Right ventricle myocardium inferior (tissue), 1 donor: ENCODE data around the gene NAXE. TPM values are rescaled to one million over a fixed set of nuclear protein-coding genes. Genes with fewer than 3 reads are reported as not detected.
A peak's percentile ranks its signal among the peaks of the same experiment; 100 is the strongest.
"Not testable (repeated sequence)": the region's sequence is repeated elsewhere in the genome, so short reads cannot be mapped to it uniquely, and the experiment has no call there.

Experiments used
- ATAC-seq: fragments of 200-7000 bp; cut with Tn5 transposase; one replicate; pipeline ENCODE4 v1.9.1; 2020; ENCODE audit warnings: mild to moderate bottlenecking, moderate library complexity
- DNase-seq: peaks from one replicate; pipeline ENCODE4 v3.0.0; 2021; ENCODE audit errors: missing footprints
- intact Hi-C: fragments of 100-400 bp; cut with DNase I; formaldehyde crosslinking; loops from one replicate; pipeline ENCODE4 v1.11.0; 2022
- total RNA-seq: library from RNA; stranded (reverse); fragmentation: NEBNext Ultra II Directional; extraction: Animal tissue kit (Norgen Biotek cat#: 25700); gene quantifications from one replicate; pipeline ENCODE4 v1.2.1, GENCODE V29; 2021
- donor health status: DM: no; HTN: yes; CAD: no; lungs with severe emphysema.

NAXE gene
- total RNA-seq, 1 donor from 2014 or later, result 116 TPM

GRCh38 chr1:156560585-156561163 lies 30.9 kb upstream of the NAXE start:
- ATAC-seq (peak; percentile 92), DNase-seq (no peak)
- intact Hi-C loops, result no loop called here

GRCh38 chr1:156565519-156565918 lies 26.1 kb upstream of the NAXE start:
- intact Hi-C loops, result no loop called here
- no peak for ATAC-seq
- no peak for DNase-seq

- ATAC-seq, result no peak
- no peak for DNase-seq
- intact Hi-C loops, result no loop called here
Measured at GRCh38 chr1:156566436-156566835, 25.1 kb upstream of the NAXE start.

GRCh38 chr1:156571261-156571852 lies 20.2 kb upstream of the NAXE start:
- no peak for ATAC-seq
- no peak for DNase-seq
- intact Hi-C loops, result no loop called here

GRCh38 chr1:156571919-156572662 lies 19.5 kb upstream of the NAXE start, which contains the start of gene IQGAP3:
TSS of gene IQGAP3 (minus strand) at chr1:156572565. CDS start at chr1:156572529, 36 bp downstream.
- intact Hi-C loops, result no loop called here
- DNase-seq, result peak; percentile 89
- ATAC-seq, result peak; percentile 90

GRCh38 chr1:156572663-156573018 lies 18.9 kb upstream of the NAXE start:
- no peak for DNase-seq
- ATAC-seq, result no peak
- intact Hi-C loops, result no loop called here

- DNase-seq, result no peak
- no peak for ATAC-seq
- intact Hi-C loops, result no loop called here
Measured at GRCh38 chr1:156574039-156574633, 17.4 kb upstream of the NAXE start.

GRCh38 chr1:156577550-156577949 lies 14.0 kb upstream of the NAXE start:
- no peak for DNase-seq
- intact Hi-C loops, result no loop called here
- ATAC-seq, result no peak

- DNase-seq, result no peak
- intact Hi-C loops, result no loop called here
- ATAC-seq, result no peak
Measured at GRCh38 chr1:156578055-156578454, 13.5 kb upstream of the NAXE start.

GRCh38 chr1:156579472-156579871 lies 12.1 kb upstream of the NAXE start, which contains the start of gene TTC24:
TSS of gene TTC24 (plus strand) at chr1:156579723. CDS start at chr1:156581365, 1,642 bp downstream.
- no peak for DNase-seq
- no peak for ATAC-seq
- intact Hi-C loops, result no loop called here

- intact Hi-C loops, result no loop called here
Measured at GRCh38 chr1:156581661-156582387, 9.8 kb upstream of the NAXE start.

GRCh38 chr1:156582388-156583017 lies 9.1 kb upstream of the NAXE start:
- intact Hi-C loops, result no loop called here
- ATAC-seq (no peak), DNase-seq (no peak)

More at GRCh38 chr1:156581661-156582387, 9.8 kb upstream of the NAXE start:
- DNase-seq (no peak), ATAC-seq (no peak)

GRCh38 chr1:156583821-156584622 lies 7.6 kb upstream of the NAXE start:
- ATAC-seq, result no peak
- intact Hi-C loops, result loop anchor here (2.0 kb wide), 2 partner anchors 25 to 73 kb away; no protein-coding TSS in a partner anchor
- DNase-seq, result no peak

GRCh38 chr1:156584813-156585212 lies 6.8 kb upstream of the NAXE start:
- ATAC-seq, result no peak
- no peak for DNase-seq
- intact Hi-C loops, result loop anchor here (2.0 to 5.0 kb wide), 3 partner anchors 24 to 128 kb away; no protein-coding TSS in a partner anchor

GRCh38 chr1:156586323-156586722 lies 5.3 kb upstream of the NAXE start:
- no peak for ATAC-seq
- intact Hi-C loops, result loop anchor here (5.0 kb wide), 1 partner anchor 129 kb away; no protein-coding TSS in a partner anchor
- no peak for DNase-seq

GRCh38 chr1:156586892-156587477 lies 4.6 kb upstream of the NAXE start:
- ATAC-seq (no peak), DNase-seq (no peak)
- intact Hi-C loops, result loop anchor here (5.0 kb wide), 1 partner anchor 130 kb away; no protein-coding TSS in a partner anchor

GRCh38 chr1:156587927-156588326 lies 3.6 kb upstream of the NAXE start:
- DNase-seq, ATAC-seq: not testable (repeated sequence)
- intact Hi-C loops, result loop anchor here (5.0 kb wide), 1 partner anchor 131 kb away; no protein-coding TSS in a partner anchor
